NCI-H2029 treated with DMSO at 0.1 percent for 48 hours (cell line): ENCODE data around the gene KRTAP4-12.
"Not testable (repeated sequence)": the region's sequence is repeated elsewhere in the genome, so short reads cannot be mapped to it uniquely, and the experiment has no call there.

Experiments
- DNase-seq: peaks from one replicate; lab custom pipeline; 2025; lab: John Stamatoyannopoulos, UW

The KRTAP4-12 gene

GRCh38 chr17:41088760-41089352 is 35.1 kb downstream of the KRTAP4-12 start:
- not testable (repeated sequence) for DNase-seq

- not testable (repeated sequence) for DNase-seq
Observed at GRCh38 chr17:41084100-41084856, 39.7 kb downstream of the KRTAP4-12 start, which contains the start of gene KRTAP4-7. TSS of gene KRTAP4-7 (plus strand) at chr17:41084150. CDS start at chr17:41084207, 57 bp downstream.

- not testable (repeated sequence) for DNase-seq
Observed at GRCh38 chr17:41083427-41083826, 40.6 kb downstream of the KRTAP4-12 start.

GRCh38 chr17:41082626-41083025 is 41.4 kb downstream of the KRTAP4-12 start:
- DNase-seq, result no peak

GRCh38 chr17:41076788-41077187 is 47.2 kb downstream of the KRTAP4-12 start:
- DNase-seq, result no peak

- DNase-seq, result no peak
Observed at GRCh38 chr17:41073676-41074075, 50.3 kb downstream of the KRTAP4-12 start.
